T-helper 22 cell (primary cell): ENCODE results near the gene TNRC6B.
"Not testable (repeated sequence)": the region's sequence is repeated elsewhere in the genome, so short reads cannot be mapped to it uniquely, and the experiment has no call there.

Source experiments
- DNase-seq: peaks from one replicate; pipeline ENCODE4 v3.0.0-alpha.2; 2020; ENCODE audit warnings: low read depth

Gene TNRC6B

DNA sequence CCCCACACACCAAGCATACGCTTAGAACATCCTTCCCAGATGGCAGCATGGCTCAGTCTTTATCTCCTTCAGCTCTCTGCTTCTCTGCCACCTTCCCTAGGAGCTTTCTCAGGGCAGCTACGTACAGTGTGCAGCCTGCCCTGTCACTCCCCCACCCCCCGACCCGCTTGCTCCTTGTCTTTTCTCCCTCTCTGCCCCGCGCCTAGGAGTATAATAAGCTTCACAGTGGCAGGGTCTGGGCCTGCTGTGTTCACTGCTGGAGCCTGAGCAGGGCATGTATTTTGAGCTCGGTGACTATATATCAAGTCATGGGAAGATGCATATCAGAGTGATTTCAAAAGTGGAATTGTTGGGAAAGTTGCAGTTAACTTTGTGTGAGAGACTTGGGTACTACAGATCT lies 112.8 kb downstream of the TNRC6B start:
- DNase-seq = no peak

DNA sequence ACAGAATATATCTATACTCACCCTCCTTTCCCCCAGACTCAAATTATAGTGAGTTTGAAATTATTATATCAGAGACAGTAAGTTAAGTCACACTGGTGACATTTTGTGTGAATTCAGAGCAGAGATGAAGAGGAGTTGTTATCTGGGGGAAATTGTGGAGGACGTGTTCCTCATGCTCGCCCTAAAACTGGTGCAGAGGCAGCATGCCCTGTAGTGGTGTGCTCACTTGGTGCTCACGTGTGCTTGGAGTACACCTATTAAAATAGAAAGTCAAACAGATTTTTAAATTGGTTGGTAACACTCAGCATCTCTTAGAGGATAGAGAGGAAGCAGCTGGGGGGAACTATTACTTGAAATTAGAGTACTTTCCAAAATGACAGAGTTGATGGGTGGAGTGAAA lies 117.0 kb downstream of the TNRC6B start:
- DNase-seq = no peak

DNA sequence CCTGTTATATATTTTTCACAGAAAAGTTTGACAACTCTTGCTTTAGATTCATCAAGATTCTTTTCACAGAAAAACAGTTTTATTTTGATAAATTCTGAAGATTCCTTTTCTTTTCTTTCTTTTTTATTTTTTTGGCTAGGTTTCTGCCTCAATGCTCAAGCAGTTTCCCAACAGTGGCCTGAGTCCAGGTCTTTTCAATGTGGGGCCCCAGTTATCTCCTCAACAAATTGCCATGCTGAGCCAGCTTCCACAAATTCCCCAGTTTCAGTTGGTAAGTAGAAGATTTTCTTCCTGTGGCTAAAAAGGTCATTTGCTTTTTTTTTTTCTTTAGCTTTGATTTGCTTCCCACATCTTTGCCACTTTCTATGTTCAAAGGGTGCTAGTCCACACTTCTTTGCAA lies 122.6 kb downstream of the TNRC6B start:
- no peak for DNase-seq

DNA sequence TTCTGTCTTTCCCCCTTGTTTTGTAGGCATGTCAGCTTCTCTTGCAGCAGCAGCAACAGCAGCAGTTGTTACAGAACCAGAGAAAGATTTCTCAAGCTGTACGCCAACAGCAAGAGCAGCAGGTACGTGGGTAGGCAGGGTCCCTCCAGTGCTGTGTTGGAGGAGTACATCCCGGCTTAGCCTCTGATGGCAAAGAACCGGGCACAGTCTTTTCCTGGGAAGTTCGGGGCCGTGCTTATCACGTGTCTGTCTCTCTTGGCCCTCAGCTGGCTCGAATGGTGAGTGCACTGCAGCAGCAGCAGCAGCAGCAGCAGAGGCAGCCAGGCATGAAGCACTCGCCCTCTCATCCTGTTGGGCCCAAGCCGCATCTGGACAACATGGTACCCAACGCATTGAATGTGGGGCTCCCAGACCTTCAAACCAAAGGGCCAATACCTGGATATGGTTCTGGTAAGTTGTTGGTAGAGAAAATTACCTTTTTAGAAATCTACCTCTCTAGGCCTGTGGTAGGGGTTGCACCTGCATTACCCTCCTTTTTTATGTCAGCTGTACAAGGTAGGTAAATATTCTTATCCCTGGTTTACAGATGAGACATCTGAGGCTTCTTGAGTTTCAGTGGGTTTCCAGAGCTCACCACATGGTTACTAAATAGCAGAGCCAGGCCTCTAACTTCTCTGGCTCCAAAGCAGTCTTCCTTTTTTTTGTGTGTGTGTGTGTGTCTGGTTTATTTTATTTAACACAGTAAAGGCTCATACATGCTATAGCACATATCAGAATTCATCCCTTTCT lies 123.4 kb downstream of the TNRC6B start:
- no peak for DNase-seq

DNA sequence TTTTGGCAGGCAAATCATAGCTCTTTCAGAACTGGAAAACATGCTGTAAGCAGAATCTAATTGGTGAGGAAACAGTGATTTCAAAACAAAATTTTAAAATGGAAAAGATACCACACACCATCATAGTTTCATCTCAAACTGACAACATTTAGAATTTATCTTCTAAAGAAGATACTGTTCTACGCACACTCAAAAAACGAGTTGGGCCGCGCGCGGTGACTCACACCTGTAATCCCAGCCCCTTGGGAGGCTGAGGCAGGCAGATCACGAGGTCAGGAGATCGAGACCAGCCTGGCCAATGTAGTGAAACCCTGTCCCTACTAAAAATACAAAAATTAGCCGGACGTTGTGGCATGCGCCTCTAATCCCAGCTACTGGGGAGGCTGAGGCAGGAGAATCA lies 124.4 kb downstream of the TNRC6B start:
- no peak for DNase-seq

DNA sequence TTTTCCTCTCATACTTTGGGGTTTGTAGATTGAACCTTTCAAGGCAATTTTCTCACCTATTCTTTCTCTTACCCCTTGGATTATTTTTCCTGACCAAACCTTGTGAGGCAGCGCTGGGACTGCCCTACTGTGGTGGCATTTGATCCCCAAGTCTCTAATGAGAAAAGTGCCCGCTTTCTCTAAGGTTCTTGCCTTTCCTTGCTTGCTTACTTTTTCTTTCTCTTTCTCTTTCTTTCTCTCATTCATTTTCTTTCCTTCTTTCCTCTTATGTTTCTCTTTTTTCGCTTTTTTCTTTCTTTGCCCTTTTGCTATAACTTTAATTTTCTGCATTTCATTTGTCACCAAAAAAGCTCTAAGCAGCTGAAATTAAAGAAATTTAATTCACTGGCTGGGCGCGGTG lies 127.9 kb downstream of the TNRC6B start:
- DNase-seq = no peak

DNA sequence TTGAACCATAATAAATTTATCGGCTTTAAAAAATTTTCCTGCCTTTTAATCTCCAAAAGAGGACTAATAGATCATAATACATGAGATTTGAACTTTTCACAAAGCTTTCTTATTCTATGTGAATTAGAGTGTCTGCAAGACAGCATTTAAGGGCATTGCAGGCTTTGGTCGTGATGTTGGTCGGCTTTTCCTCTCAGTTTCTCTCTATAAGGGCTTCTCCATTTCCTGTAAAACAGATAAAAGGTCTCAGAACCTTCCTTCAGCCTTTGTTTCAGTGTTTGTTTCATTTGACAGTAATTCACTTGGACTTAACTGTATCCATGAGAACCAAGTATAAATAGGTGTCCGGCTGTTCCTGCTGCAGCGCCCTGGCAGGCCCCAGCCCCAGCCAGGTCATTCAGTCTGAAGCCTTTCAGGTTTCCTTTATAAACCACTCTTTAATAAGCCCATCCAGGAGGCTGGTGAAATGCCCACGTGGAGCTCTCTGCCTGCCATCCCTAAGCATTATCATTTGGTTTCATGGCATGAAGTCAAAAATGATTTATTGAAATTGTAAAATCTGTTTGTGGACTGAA lies 131.4 kb downstream of the TNRC6B start:
- DNase-seq = no peak

DNA sequence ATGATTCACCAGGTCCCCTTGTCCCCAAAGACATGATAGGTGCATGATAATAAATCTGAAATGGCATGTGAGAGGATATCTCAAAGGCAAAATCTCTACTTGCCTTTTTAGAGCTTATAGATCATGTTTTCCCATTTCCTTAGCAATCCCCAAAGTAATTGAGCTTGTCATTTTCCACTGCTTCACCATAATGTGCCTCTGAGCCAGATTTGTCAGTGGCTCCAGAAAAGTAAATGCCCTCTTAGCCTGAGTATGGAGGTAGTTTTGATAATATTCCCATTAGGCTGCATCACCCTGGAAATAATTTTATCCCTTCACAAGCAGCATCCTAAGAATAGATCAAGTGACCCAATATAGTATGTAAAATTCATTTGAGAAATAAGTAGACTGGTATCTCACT lies 131.9 kb downstream of the TNRC6B start:
- DNase-seq = no peak

DNA sequence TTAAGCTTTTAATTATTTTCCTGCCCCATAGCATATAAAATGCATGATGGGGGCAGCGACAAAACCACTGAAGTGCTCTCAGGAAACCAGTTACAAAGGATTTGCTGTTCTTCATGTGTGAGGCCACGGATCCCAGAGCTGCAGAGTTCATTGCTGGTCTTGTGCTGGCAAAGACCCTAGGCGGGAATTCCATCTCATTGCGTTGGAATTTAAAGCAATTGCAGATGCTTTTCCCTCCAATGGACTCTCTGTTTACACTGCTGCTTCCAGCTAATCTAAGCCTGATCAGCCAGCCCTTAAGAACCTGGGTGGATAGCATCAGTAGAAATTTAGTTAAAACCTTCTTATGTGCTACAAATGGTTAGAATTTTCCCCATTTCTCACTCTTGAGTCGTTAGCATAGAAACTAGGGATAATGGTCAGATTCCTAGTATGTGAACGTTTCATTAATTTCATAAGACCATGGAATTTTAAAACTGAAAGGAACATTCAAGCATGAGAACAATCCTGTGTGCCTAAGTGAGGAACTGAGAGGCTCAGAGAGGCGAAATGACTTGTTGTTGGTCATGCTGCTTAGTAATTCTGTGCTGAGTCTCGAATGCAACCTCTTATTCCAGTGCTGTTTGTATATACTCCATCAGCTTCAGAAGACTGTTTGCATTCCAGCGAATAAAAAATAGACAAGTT lies 132.5 kb downstream of the TNRC6B start:
- no peak for DNase-seq

DNA sequence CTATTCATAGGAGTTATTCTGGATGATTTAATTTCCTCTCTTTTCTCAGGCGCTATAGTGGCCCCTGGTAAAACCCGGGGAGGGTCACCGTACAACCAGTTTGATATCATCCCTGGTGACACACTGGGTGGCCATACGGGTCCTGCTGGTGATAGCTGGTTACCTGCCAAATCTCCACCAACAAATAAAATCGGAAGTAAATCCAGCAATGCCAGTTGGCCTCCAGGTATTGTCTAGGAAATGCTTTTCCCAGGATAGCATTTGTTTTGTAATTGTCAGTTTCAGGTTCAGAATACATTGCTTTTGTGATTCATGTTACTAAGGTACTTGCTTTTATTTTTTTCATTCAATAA lies 133.0 kb downstream of the TNRC6B start:
- no peak for DNase-seq

DNA sequence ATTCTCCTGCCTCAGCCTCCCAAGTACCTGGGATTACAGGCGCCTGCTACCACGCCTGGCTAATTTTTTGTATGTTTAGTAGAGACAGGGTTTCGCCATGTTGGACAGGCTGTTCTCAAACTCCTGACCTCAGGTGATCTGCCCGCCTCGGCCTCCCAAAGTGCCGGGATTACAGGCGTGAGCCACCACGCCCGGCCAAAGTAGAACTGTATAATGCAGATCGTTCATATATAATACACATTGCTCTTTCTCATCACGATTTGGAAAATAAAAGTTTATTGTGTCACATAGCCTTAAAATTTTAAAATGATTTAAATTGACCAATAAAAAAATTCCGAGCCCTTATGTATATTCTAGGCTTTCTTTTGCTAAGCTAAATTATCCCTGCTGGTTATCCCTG lies 133.9 kb downstream of the TNRC6B start:
- DNase-seq = not testable (repeated sequence)

DNA sequence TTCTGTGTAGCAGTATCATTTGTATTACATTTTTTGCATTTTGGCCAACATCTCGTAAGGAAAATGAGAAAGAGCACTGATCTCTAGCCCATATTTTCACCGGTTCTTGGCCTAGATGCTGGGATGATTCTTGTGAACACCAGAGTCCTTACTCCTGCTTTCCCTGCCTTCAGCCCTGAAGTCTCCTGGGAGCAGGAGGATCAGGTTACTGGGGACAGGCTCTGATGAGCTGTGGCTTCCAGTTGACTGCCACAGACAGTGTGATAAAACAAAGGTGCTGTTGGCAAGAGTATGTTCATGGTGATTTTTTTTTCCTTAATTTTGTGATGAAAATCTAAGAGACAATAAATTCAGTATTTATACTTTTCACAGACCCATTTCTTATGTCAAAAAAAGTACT lies 134.3 kb downstream of the TNRC6B start:
- DNase-seq = no peak

DNA sequence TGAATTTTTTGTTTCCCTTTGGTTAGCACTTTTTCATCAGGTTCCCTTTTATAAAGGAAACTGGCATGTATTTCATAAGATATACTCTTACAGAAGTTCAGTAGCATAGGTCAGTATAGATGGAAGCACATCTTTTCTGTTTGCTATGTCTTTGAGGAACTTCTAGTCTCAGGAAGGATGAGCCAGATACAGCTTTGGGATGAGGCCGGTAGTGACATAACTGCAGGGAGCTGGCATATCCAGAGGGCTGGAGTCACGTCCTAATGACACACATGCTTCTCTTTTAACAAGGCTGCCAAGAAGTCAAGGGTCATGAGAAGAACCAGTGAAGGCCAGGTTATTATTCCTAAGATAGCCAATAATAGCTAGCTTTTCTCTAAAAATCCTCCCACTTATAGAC lies 135.3 kb downstream of the TNRC6B start:
- no peak for DNase-seq

DNA sequence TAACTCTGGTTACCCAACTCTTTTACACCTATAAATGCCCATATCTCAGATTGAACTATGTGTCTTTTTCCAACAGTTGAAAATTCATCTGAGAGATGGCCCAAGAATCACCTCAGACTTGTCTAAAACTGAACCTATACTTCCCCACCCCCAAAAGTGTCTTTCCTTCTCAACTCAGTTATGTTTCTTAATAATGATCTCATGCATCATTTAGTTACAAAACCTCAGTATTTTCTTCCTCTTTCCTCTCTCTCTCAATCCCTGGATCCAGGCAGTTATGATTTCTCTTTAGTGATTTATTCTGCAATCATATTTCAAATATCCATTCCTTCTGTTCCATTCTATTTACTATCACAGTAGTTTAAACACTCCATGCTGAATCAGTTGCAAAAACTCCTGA lies 136.3 kb downstream of the TNRC6B start:
- DNase-seq = no peak

DNA sequence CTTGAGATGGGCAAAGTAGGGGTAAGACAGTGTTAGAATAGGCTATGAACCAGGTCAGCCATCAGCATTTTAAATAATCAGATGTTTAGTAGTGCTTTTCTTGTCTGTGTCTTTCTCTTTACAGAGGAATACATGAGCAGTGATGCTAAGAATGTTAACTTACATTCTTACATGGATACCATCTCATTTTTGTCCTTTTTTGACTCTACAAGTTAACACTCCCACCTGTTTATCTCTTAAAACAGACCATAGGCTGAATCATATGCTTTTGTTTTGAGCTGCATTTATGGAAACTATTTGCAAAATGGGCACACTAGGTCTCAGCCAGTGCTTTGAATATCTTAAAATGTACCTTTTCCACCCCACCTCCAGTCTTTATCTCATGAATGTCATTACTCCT lies 143.0 kb downstream of the TNRC6B start:
- no peak for DNase-seq

DNA sequence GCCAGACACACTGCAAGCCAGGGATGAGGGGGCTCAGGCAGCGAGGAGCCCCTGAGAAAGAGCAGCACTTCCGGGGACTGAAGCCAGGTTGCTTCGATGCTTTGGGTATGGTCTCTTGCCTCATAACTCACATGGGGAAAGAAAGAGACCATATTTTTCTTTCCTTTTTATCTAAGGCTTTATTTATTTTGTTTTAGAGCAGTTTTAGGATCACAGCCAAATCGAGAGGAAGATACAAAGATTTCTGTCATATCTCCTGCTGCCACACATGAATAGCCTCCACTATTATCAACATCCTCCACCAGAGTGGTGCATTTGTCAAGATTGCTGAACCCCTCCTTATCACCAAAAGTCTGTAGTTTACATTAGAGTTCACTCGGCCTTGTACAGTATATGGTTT lies 144.3 kb downstream of the TNRC6B start:
- DNase-seq = no peak

DNA sequence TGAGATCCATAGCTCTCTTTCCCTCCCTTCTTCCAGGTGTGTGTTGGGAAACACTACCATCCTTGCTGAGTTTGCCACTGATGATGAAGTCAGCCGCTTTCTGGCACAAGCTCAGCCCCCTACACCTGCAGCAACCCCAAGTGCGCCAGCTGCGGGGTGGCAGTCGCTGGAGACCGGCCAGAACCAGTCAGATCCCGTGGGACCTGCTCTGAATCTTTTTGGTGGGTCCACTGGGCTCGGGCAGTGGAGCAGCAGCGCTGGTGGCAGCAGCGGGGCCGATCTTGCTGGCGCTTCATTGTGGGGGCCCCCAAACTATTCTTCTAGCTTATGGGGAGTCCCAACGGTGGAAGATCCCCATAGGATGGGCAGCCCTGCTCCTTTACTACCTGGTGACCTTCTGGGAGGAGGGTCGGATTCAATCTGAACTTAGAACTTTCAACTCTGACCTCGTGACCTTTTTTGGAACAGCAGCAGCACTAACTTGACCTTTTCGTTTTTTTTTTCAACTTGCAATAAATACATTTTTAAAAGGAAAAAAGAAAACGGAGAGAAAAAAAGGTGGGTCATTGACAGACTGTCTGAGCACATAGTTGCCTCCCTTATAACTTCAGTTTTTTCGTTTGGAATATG lies 145.2 kb downstream of the TNRC6B start:
- DNase-seq = no peak

DNA sequence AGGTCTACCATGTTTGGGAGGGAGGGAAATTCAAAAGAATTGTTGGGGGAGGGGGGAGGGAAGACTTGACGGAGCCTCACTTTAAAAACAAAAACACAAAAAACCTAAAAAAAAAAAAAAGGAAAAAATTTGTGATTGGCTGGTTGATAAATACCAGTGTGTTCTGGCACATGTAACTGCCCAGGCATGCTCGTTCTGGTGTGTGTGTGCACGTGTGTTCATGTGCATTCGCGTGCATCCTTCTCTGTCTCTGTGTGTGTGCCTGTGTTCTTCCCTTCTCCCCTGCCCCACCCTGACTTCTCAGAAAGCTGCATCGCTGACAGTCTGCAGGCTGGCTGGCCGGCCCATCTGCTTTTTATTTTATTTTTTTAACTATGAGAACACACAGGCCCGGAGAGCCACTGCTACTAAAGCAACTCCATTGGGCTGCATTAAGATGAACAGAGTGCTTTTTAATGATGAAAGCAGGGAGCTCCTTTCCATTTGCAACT lies 146.0 kb downstream of the TNRC6B start:
- no peak for DNase-seq

DNA sequence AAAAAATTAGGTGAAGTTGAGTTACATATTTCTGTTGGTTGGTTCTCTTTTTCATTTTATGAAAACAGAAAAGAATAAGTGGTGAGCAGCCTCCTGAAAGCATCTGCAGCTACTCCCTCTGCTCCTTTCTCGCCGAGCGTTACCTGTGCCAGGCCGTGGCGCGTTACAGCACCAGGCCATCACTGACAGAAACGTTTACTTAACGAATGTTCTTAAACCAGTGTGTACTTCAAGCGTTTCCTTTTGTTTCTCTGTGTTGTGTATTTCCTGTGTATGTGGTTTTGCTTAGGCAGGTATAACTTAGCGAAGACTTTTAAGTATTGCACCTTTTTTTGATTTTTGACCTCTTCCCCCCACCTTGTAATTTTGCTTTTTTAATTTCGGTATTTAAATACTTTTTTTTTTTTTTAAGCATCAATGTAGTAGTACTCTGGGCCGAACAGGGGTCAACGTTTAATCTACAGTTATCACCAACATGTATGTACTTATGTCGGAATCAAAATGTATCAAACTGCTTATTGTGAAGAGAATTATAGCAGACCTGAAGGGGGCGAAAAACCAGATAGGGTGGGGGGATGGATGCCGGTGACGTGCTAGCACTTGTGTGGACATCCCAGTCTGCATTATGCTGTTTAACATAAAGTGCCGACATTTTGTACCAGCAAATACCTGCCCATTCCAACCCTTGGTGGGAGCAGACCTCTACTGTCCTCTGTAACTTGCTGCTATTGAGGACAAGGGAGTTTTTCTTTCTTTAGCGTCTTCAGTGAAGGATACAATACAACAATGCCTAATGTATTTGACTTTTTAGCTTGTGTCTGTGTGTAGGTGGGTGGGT lies 147.0 kb downstream of the TNRC6B start:
- DNase-seq = peak; percentile 40

DNA sequence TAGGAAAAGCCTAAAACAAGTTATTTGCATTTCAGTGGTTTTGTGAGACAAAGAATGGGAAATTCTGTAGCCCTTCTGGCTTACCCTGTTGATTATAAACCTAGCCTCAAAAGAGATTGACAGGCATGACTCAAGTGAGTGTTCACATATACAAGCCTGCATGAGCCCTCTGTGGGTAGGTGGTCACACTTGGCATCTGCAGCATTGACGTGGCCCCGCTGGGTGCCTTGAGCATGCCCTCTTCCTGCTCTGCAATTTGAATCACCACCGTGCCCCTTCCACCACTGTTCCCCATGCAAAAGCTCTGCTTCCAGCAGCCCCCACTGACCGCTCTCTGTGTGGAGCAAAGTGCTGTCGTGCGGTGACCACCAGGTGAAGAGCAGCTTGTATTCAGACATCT lies 147.6 kb downstream of the TNRC6B start:
- peak; percentile 52 for DNase-seq

DNA sequence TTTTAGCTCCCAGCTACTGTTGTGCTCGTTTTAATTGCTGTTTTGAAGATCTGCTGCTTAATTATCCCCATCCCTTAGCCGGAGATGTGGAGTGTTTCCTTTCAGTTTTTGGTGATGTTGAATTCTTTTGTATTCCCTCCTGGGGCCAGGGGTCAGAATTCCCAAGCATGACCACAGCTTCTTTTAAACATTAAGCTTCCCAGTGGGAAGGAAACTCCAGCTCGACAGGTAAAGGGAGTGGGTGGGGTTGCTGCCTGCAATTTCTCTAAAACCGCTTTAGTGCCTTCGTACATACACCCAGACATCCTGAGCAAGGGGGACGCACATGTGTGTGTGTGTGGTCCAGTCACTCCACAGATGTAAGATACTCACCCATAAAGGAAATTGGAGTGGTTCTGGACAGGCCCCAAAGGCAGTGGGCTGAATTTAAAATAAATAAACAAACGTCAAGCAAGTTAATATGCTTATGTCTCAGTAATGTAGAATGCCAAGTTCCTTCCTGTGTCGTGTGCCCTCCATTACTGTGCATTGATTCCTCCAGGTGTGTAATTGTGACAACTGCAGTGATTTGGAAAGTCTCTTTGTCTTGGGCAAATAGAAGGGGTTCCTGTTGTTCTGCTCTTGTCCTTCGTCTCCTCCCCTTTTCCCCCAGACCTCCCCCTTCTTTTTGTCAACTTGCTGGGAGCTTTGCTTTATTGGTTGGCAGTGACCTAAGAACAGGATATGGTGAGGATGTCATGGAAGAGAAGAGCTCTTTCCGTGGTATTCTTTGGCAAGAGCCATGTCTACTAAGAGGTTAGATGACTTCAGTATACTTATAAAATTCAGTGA lies 149.4 kb downstream of the TNRC6B start:
- DNase-seq = no peak
